ENCODE data around the gene PDE6C.

Gene PDE6C

DNA sequence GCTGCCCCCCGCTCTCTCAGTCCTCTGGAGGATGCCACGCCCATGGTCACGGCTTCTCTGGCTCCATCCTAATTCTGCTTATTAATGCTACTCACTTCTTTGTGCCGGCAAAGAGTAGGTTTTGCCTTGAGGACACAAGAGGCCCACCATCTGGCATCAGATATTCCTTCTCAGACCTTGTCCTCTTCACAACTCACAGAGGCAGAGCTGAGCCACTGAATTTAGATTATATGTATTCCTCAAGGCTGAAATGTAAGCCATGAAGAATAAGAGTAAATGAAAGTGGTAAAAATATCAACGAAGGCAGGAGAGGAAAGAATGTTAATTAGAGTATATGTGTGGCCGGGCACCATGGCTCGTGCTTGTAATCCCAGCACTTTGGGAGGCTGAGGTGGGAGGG lies 17.8 kb upstream of the PDE6C start:
- no peak for DNase-seq (ENCODE audit: low read depth)

DNA sequence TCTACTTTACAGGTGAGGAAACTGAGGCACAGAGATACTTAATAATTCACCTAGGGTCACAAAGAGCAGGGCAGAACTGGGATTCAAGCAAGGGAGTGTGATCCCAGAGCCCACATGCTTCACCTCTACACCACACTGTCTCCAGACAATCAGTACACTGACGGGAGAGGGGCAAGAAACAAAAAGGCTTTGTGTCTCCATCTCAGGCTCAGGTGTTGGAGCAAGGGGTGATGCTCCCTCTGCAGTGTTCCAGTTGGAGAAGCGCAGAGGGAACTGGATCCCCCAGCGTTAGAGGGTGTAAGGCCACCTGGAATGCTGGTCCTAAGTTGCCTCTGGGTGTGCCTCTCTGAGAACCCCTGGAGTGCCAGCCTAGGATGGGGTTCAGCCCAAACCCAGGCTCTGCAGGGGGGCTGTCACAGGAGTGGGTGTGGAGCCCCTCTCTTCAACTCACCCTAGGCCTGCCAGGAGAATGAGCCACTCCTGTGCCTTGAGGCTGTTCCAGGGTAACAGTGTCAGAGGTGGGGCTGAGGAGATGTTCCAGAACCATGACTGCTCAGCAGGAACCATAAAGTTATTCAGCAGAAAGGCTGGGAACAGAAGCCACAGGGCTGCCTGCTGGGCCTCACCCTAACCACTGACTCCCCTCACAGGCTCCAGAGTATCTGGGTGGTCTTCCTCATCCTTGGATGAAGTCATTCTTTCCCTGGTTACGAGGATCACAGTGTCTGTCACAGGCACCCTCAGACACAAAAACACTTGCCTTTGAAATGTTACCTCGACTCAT lies 16.8 kb upstream of the PDE6C start:
- no peak for DNase-seq (ENCODE audit: low read depth)

DNA sequence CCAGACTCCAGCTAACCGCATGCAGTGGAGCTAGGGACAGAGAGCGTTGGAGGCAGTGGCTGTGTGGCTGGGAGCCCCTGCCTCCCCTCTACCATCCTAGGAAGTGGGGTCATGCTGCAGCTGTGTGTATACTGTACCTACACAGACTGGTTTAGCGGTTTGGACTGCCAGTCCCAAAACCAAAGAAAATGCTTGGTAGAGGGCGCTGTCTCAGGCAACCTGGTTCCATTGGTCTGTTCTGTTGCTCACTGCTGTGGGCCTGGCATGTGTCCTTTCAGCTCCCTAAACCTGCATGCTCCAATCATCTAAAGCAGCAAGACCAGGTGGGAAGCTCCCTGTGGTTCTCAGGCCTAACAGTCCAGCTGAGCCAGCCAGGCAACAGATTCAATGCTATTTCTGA lies 15.8 kb upstream of the PDE6C start:
- no peak for DNase-seq (ENCODE audit: low read depth)

DNA sequence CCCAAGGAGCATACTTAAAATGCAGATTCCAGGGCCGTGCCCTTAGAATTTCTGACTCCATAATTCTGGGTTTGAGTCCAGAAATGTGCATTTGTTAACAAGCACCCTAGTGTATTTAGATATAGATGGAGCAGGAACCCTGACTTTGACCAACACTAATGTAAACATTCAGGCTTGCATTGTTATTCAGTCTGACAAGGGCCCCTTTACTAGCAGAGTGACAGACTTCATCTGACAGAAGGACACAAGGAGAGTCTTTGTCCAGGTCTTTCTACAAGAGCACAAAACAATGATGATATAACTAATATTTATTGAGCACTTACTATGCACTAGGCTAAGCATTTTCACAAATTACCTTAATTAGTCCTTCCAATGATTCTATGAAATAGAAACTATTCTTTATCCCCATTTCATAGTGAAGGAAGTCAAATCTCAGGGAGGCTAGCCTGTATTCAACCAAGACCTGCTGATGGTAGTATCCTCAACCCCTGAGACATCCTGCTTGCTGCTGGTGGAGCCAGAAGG lies 15.2 kb upstream of the PDE6C start:
- DNase-seq (ENCODE audit: low read depth): no peak

DNA sequence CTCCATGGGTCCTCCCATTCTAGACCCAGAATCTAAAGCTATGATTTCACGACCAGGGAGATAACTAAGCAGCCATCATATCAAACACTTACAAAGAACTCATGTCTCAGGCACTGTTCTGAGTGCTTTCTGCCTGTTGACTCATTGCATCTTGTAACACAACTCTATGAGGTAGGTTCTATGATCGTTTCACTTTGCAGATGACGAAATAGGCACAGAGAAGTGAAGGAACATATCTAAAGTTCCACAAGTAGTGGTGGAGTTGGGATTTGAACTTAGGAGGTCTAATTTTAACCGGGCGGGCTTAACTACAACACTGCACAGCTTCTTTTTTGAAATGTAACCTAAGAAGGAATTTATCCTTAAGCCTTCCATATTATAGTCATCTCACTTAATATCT lies 14.2 kb upstream of the PDE6C start:
- DNase-seq (ENCODE audit: low read depth): no peak

DNA sequence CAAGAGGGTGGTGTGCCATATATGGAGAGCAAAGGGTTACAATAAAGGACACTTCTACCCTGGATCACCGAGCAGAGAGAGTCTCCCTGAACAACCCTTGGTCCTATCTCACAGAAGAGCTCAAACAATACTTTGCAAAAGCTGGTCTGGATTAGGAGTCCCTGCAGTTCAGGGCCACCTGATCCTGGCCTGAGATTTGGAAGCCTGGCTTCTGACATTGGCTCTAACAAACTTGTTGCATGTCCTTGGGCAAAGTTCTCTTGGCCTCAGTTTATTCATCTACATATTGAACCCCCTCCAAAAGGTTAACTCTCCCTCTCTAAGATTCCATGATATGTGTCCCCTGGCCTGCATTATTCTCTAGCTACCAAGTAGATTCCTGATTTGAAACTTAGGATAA lies 13.0 kb upstream of the PDE6C start:
- DNase-seq (ENCODE audit: low read depth): no peak

DNA sequence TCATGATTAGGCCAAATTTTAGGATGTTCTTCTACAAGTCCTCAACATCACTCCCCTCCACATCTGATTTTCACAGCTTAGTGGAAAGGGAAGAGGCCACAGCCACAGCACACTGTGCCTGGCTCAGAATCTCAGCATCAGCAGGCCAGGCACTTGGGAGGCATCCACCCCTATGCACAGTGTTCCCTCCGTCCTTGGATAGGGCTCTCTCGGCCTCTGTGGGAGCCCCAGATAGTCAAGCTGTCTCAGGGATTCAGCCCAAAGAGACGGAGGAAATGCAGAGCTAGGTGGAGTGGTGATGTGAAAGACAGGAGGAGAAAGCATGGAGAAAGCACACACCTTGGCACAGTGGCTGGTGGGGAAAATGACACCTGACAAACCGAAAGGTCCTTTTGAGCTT lies 12.6 kb upstream of the PDE6C start:
- DNase-seq (ENCODE audit: low read depth): no peak

DNA sequence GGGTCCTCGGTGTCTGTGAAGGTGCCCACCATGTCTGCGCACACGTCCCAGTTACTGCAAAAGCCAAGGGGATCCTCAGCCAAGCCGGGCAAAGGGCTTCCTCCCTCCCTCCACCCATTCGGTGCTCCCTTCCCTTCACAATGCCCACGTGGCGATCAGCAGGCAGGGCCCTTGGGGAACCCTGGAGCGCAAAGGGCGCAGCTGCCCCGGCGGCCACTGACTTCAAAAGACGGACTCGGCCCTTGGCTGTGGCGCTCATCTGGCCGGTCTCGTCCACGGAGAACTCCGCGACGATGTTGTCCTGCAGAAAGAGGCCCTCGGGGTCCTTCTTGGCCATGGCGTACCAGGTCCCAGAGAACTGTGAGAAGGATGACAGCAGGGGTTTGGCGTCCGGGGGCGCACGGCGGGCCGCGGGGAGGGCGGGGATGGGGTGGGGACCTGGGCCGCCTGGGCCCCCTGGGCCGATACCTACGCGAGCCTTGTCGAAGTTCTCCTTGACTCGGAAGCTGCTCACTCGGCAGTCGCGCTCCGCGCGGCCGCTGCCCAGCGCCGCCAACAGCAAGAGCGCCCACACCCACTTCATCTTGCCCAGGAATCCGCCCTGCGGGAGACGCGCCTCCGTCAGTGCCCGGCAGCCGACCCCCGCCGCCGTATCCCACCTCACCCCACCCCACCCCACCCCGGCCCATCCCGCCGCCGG lies 11.7 kb upstream of the PDE6C start:
- DNase-seq (ENCODE audit: low read depth): no peak

DNA sequence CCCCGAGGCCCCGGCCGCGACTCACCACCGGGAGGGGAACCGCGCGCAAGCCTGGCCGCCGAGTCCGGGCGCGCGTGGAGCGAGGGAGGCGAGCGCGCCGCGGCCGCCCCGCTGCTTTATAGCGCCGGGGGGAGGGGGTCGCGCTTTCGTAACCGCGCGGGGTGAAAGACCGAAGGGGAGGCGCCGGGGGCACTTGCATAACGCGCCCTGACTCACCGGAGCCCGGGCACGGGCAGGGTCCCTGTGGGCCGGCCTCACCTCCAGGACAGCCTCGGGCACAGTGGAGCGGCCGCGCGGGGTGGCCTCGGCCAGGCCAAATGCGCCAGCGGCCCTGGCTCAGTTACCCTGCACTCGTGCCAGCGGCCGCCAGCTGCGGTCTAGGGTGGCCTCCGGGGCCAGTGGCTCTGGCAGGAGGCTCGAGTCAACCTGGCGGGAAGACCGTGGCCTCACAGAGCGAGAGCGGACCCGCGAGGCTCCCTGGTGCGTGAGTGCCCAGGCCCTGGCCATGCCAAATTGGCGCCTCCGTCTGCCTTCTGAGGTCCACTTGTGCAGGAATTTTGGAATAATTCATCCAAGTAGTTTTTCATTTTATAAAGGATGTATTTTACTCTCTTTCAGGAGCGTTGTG lies 11.1 kb upstream of the PDE6C start, which contains the start of gene RBP4:
Gene RBP4, minus strand, starts transcription at position 90 of the 628 bp plus-strand sequence. CDS start 207 bp downstream, outside the sequence.
- no peak for DNase-seq (ENCODE audit: low read depth)

DNA sequence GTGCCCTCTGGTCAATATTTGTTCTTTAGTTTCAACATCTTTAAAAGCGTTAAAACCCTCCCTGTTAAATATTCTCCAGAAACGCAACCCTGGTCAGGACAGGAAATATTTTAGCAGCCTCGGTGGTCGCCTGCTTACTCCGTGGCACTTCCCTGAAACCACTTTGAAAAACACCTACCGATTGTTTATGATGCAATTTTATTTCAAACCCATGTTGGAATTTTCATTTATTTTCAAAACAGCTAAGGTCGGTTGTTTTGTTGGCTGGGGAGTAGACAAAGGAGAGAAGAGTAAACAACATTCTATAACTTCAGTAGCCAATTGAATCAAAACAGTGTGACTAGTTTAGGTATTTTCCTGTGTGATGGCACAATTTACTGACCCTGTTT lies 10.6 kb upstream of the PDE6C start:
- DNase-seq (ENCODE audit: low read depth): no peak

DNA sequence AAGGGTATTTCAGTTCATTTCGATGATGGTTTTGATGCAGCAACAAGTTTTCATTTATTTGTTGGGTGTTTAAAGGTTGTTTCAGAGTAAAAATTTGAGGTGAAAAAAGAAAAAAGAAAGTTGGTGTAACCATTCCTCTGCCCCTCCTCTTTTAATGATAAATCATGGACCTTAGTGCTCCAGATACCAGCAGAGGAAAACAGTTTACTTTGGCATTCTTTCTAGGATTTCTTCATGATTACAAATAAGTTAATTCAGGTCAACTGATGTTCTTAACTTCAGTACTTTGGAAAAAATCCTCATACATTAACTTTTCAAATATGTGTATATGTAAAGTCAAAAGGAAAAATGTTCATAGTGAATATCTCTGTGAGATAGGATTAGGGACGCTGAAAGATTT lies 9.3 kb upstream of the PDE6C start:
- DNase-seq (ENCODE audit: low read depth): no peak

DNA sequence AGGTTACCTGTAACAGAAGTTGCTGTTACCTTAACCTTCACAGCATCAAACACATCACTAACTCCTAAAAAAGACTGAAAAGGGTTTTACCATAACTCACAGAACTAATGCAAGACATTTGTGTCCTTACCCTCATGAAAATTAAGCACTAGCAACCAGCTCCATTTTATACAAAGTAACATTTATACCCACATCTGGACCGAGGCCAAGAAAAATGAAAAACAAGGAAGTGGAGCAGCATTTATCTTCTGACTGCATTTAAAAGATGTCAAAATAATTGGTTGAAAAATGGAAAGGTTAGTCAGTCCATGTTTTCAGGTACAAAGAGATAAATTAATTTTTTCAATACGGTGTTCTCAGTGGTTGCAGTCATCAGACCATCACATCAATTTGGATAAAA lies 8.2 kb upstream of the PDE6C start:
- DNase-seq (ENCODE audit: low read depth): no peak

DNA sequence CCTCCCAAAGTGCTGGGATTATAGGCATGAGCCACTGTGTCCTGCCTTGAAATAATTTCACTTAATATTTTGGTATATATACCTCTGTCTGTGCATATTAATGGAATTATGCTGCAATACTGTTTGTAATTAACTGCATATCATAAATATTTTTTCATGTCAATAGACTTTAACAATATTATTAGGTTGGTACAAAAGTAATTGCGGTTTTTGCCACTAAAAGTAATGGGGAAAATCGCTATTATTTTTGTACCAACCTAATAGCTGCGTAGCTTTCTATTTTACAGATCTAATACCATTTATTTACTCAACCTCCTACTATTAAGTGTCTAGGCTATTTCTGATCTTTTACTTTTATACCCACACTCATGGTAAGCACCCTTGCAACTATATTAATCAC lies 3.9 kb upstream of the PDE6C start:
- DNase-seq (ENCODE audit: low read depth): no peak

DNA sequence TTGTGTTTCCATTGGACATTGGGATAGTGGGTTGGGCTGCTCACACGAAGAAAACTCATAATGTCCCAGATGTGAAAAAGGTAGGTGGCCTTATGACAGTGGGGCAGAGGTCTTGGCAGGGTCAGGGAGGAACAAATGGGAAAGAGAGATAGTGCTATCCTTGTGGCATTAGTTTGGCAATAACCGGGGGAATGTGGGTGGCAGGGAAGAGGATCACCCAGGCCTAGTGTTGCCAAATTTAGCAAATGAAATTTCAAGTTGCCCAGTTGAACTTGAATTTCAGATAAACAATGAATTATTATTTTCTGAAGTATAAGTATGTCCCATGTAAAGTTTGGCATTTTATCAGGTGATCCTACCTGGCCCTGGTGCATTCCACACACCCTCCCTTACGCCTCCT lies 789 bp downstream of the PDE6C start:
- DNase-seq (ENCODE audit: low read depth): no peak

DNA sequence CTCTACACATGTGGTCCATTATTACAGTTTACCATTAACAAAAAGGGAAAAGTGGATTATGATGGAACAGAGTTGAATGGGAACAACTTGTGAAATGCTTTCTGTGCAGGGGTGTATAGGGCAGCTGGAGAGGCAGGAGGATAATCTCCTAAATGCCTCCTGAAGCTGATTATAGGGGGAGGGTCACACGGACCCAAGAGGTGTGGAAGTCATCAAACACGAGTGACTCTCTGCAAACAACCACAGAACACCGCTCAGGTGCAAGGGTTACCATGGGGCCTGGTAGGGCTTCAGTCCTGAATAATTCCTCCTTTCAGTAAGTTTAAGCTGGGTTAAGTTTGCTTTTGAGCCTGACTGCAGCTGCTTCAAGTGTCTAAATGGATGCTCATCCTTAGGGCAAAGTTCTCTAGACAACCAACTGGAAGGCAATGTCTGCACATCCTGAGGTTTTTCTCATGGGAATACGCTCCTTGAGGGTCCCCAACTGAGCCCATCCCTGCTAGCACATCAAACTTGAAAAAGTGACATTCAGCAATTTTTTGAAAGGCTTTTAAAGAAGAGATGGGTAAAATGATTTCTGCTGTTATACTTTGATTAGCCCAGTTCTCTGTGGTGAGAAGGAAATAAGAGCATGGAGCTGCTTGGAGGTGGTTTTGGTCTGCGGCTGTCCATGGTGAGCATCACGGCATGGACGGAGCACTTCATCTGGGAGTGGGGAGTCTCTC lies 1.9 kb downstream of the PDE6C start:
- no peak for DNase-seq (ENCODE audit: low read depth)

DNA sequence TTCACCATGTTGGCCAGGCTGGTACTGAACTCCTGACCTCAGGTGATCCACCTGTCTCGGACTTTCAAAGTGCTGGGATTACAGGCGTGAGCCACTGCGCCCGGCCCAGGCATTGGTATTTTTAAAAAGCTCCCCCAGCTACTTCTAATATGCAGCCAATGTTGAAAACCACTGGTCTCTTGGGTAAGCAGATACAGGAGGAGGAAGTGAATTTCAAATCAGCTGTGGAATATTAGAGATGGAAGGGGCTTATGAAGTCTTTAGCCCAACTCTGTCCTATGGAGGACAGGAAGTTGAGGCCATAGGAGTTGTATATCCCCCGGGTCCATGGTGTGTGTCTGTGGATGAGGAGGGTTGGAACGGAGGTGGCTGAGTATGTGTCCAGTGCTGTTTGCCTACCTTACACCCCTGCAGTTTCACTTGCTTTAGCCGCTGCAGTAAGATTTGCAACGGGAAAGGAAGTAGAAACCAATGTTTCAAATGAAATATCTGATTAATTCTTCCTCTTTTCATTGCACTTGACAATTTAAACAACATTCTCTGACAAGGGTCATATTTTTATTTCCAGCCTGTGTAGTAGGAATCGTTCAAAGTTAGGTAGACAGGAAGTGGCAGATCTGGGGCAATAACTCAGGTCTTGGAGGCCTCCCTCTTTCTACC lies 3.4 kb downstream of the PDE6C start:
- no peak for DNase-seq (ENCODE audit: low read depth)

DNA sequence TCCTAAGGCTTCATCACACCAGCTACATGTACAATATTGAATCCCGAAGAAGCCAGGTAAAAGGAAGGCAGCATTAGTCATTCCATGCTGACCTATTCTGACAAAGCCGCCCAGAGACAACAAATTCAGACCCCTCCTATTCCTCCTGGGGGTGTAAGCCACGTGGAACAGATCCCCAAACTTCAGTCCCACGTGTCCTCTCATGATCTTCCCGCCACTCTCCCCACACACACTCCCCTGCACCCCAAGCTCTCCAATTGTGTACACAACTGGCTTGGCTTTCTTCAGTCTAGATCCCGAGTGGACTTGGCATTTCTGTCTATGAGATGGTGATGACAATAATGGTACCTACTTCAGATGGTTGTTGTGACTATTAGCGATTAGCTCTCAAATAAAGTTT lies 8.6 kb downstream of the PDE6C start:
- DNase-seq (ENCODE audit: low read depth): no peak

DNA sequence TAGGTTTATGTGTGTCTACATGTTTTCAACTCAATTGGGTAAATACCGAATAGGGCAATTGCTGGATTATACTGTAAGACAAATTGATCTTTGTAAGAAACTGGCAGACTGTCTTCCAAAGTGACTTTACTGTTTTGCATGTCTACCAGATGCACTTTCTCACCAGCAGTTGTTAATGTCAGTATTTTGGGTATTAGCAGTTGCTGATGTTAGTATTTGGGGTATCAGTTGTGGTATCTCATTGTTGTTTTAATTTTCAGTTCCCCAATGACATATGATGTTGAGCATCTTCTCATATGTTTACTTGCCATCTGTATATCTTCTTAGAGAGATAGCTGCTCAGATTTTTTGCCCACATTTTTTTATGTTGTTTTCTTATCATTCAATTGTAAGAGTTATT lies 10.6 kb downstream of the PDE6C start:
- DNase-seq (ENCODE audit: low read depth): no peak

DNA sequence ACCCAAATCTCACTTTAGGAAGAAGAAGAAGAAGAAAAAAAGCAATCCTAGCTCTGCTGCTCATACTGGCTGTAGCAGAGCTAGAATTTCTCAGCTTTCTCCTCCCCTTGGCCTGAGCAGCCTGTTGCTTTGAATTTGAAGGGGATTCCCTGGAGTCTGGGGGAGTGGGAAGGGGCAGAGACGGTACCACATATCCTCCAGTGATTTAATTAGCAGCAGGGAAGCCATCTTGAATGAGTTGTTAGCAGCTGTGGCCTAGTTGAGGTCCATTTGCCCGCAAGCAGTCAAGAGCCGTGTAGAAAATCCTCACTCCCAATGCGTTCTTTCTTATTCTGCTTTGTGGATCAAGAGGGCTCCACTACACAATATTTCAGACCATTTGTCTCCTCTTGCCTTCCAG lies 16.5 kb downstream of the PDE6C start:
- DNase-seq (ENCODE audit: low read depth): no peak

DNA sequence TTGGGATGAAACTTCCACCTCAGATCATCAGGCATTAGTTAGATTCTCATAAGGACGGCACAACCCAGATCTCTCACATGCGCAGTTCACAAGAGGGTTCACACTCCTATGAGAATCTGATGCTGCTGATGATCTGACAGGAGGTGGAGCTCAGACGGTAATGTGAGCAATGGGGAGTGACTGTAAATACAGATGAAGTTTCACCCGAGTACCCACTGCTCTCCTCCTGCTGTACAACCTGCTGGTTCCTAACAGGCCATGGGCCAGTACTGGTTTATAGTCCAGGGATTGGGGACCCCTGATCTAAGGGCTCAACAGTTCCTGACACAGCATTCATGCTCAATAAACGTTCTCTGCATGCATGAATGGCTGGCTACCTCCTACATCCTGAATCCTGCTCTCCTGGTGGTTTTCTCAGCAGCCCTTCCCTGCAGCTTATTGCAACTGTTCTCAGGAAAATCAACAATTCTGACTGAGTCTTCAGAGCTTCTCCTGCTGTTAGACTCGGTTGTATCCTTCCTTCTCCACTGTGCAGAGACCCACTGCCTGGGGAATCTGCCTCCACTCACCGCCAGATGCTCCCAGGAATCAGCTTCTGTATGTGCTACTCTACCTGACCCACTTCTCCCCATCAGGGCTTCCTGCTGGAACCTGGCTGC lies 17.4 kb downstream of the PDE6C start:
- no peak for DNase-seq (ENCODE audit: low read depth)

All from activated T-cell treated with anti-CD3 and anti-CD28 coated beads for 1 hour (primary cell).